Mesenchymal stem cell (in vitro differentiated cells and primary cell): Measurements from ENCODE around the gene PRKD1.

Experiments used
- DNase-seq: peaks from one replicate; pipeline ENCODE4 v3.0.0-alpha.2; 2013
- H2AFZ ChIP-seq: one replicate; pipeline ENCODE4 v1.6.1; 2013; ENCODE audit warnings: low read depth, mild to moderate bottlenecking, control low read depth, inconsistent platforms, low read length, moderate library complexity
- H2AK5ac ChIP-seq: 2 replicates; pipeline ENCODE4 v1.6.1; 2013; ENCODE audit warnings: low read length, moderate library complexity, mild to moderate bottlenecking, inconsistent platforms; ENCODE audit not compliant: severe bottlenecking
- H2BK120ac ChIP-seq: one replicate; pipeline ENCODE4 v1.6.1; 2013; ENCODE audit warnings: low read depth, mild to moderate bottlenecking, inconsistent platforms, low read length, moderate library complexity
- H2BK12ac ChIP-seq, 2 experiments: one replicate each; pipeline ENCODE4 v1.6.1; 2013; ENCODE audit warnings: inconsistent platforms in 2 of 2, low read length in 2 of 2, mild to moderate bottlenecking in 2 of 2, moderate library complexity in 2 of 2, control low read depth in 1 of 2
- H2BK15ac ChIP-seq: one replicate; pipeline ENCODE4 v1.6.1; 2013; ENCODE audit warnings: mild to moderate bottlenecking, low read depth, inconsistent platforms; ENCODE audit not compliant: poor library complexity, severe bottlenecking
- H2BK5ac ChIP-seq: 2 replicates; pipeline ENCODE4 v1.6.1; 2013; ENCODE audit warnings: low read depth, mild to moderate bottlenecking, low read length, control low read depth, inconsistent platforms; ENCODE audit not compliant: poor library complexity, severe bottlenecking
- H3K14ac ChIP-seq, 2 experiments: one replicate each; pipeline ENCODE4 v1.6.1; 2013; ENCODE audit warnings: inconsistent platforms in 2 of 2, low read length in 2 of 2, control low read depth in 1 of 2, mild to moderate bottlenecking in 1 of 2, moderate library complexity in 1 of 2
- H3K18ac ChIP-seq, 2 experiments: one replicate each; pipeline ENCODE4 v1.6.1; 2013; ENCODE audit warnings: inconsistent platforms in 2 of 2, low read length in 2 of 2, control low read depth in 1 of 2, low read depth in 1 of 2, mild to moderate bottlenecking in 1 of 2
- H3K23ac ChIP-seq, 2 experiments: one replicate each; pipeline ENCODE4 v1.6.1; 2013; ENCODE audit warnings: inconsistent platforms in 2 of 2, low read length in 2 of 2, mild to moderate bottlenecking in 2 of 2, moderate library complexity in 2 of 2, control low read depth in 1 of 2
- H3K27ac ChIP-seq: 2 replicates; pipeline ENCODE4 v1.5.1; 2013; ENCODE audit warnings: mild to moderate bottlenecking, moderate library complexity, low read length, control low read depth, inconsistent platforms; ENCODE audit not compliant: poor library complexity, severe bottlenecking
- H3K27me3 ChIP-seq, 2 experiments: 2 replicates each; pipeline versions ENCODE4 v1.6.1 to v1.7.0; 2013; ENCODE audit warnings: low read length in 2 of 2, mild to moderate bottlenecking in 2 of 2, moderate library complexity in 2 of 2, control low read depth in 1 of 2, inconsistent platforms in 1 of 2; ENCODE audit not compliant: control insufficient read depth in 1 of 2, insufficient read depth in 1 of 2
- H3K36me3 ChIP-seq, 2 experiments: 2 replicates each; pipeline versions ENCODE4 v1.6.1 to v1.7.0; 2013; ENCODE audit warnings: low read length in 2 of 2, control low read depth in 1 of 2, inconsistent platforms in 1 of 2, low read depth in 1 of 2, mild to moderate bottlenecking in 1 of 2; ENCODE audit not compliant: insufficient read depth in 2 of 2, control insufficient read depth in 1 of 2
- H3K4ac ChIP-seq, 2 experiments: one replicate each; pipeline ENCODE4 v1.6.1; 2013; ENCODE audit warnings: inconsistent platforms in 2 of 2, low read length in 2 of 2, mild to moderate bottlenecking in 2 of 2, moderate library complexity in 2 of 2, control low read depth in 1 of 2, low read depth in 1 of 2
- H3K4me1 ChIP-seq: 2 replicates; pipeline ENCODE4 v1.6.1; 2013; ENCODE audit warnings: low read depth, low read length, control low read depth; ENCODE audit not compliant: control insufficient read depth, insufficient read depth
- H3K4me2 ChIP-seq: 2 replicates; pipeline ENCODE4 v1.6.1; 2013; ENCODE audit warnings: low read length, mild to moderate bottlenecking, inconsistent platforms; ENCODE audit not compliant: poor library complexity, severe bottlenecking
- H3K4me3 ChIP-seq, 2 experiments: 2 replicates each; pipeline versions ENCODE4 v1.5.1 to v1.7.0; 2013; ENCODE audit warnings: low read length in 2 of 2, mild to moderate bottlenecking in 2 of 2, control low read depth in 1 of 2, low read depth in 1 of 2; ENCODE audit not compliant: insufficient read depth in 1 of 2
- H3K79me1 ChIP-seq: replicated peaks from 2 replicates; pipeline ENCODE4 v1.6.1; 2013; ENCODE audit warnings: mild to moderate bottlenecking, control low read depth, low read length, inconsistent platforms; ENCODE audit not compliant: poor library complexity, severe bottlenecking
- H3K9ac ChIP-seq: 2 replicates; pipeline ENCODE4 v1.7.0; 2013; ENCODE audit warnings: mild to moderate bottlenecking, low read length, moderate library complexity
- H3K9me3 ChIP-seq: 2 replicates; pipeline ENCODE4 v1.7.0; 2013; ENCODE audit warnings: mild to moderate bottlenecking, low read length; ENCODE audit not compliant: control insufficient read depth
- H4K8ac ChIP-seq: one replicate; pipeline ENCODE4 v1.6.1; 2013; ENCODE audit warnings: inconsistent platforms, mild to moderate bottlenecking, low read length, moderate library complexity
- H4K91ac ChIP-seq: one replicate; pipeline ENCODE4 v1.6.1; 2013; ENCODE audit warnings: mild to moderate bottlenecking, low read length, inconsistent platforms
- WGBS: methylation state at CpG from one replicate; pipeline ENCODE4 v1.1.7; 2013; ENCODE audit warnings: mixed read lengths; 5-methylcytosine and 5-hydroxymethylcytosine counted together

Gene PRKD1

DNA sequence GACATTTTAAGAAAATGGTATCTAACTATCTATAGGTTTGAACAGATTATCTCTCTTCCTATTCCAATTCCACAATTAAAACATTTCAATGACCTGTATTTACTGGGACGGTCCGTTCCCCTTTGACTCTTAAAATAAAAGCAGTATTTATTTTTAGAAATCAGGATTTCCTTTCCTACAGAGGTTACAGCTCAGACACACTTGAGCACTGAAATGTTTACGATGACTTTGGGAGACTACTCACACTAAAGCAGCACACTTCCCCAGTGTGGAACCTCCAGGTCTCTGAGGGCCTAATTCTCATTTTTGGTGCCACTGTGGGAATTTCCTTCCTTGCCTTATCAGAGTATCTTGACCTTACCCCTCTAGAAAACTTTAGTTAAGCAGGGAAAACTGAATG is 181.8 kb downstream of the PRKD1 start:
- 57% methylated on average over 3 of the region's 3 CpGs for WGBS
- Histone ChIP-seq H3K14ac (no peak overlapping the region), H4K8ac (no peak overlapping the region), H2AK5ac (no peak overlapping the region), H3K9ac (no peak overlapping the region), H3K27ac (no peak overlapping the region), H3K4ac (no peak overlapping the region), H3K4me3 (no peak overlapping the region), H3K9me3 (no peaks in the 10 kb centered on the region), H2BK120ac (no peak overlapping the region), H3K4me1 (peaks cover 3% of the 10 kb centered on the region), H2BK5ac (no peak overlapping the region), H3K18ac (no peak overlapping the region), H3K36me3 (no peaks in the 10 kb centered on the region), H4K91ac (no peak overlapping the region), H2BK15ac (no peak overlapping the region), H3K23ac (no peak overlapping the region), H2AFZ (no peak overlapping the region), H3K79me1 (peaks cover 5% of the 10 kb centered on the region), H2BK12ac (no peak overlapping the region), H3K4me2 (no peak overlapping the region), H3K27me3 (no peaks in the 10 kb centered on the region)
- DNase-seq, result no peak

DNA sequence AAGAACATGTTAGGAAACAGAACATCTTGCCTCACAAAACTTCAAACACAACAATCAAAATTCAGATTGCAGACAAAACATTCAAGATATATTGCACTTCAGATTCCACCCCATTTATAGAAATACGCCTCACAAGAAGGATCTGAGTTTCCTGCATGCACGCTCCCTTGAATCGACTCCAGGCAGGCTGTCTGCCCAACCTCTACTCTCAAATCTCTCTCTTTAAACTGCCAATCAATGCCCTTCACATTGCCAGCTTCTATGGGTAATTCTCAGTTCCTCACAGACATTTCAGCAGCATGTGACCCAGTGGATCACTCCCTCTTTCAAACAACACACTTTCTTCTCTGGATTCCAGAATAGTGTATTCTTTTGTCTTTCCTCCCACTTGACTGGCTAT is 184.1 kb downstream of the PRKD1 start:
- H4K8ac ChIP-seq, result no peak overlapping the region
- H3K14ac ChIP-seq, result no peak overlapping the region
- H2AK5ac ChIP-seq, result no peak overlapping the region
- H3K23ac ChIP-seq, result no peak overlapping the region
- no peak overlapping the region for H2AFZ ChIP-seq
- H4K91ac ChIP-seq, result no peak overlapping the region
- H3K4me2 ChIP-seq, result no peak overlapping the region
- H2BK12ac ChIP-seq, result no peak overlapping the region
- peak overlapping the region in 1 of 2 experiments; percentile 14 for H3K18ac ChIP-seq
- no peak overlapping the region for H2BK15ac ChIP-seq
- H3K9me3 ChIP-seq, result no peaks in the 10 kb centered on the region
- no peak overlapping the region for H3K4me3 ChIP-seq
- H3K9ac ChIP-seq, result no peak overlapping the region
- no peaks in the 10 kb centered on the region for H3K36me3 ChIP-seq
- no peak overlapping the region for H2BK5ac ChIP-seq
- H3K27me3 ChIP-seq, result no peaks in the 10 kb centered on the region
- WGBS, result 95% methylated on average over 3 of the region's 3 CpGs
- no peak overlapping the region for H3K27ac ChIP-seq
- peaks cover 5% of the 10 kb centered on the region for H3K79me1 ChIP-seq
- no peak for DNase-seq
- no peak overlapping the region for H3K4ac ChIP-seq
- H2BK120ac ChIP-seq, result no peak overlapping the region
- H3K4me1 ChIP-seq, result no peaks in the 10 kb centered on the region

- Histone ChIP-seq H2BK5ac (no peak overlapping the region), H3K9ac (no peak overlapping the region), H3K4me2 (no peak overlapping the region), H3K79me1 (peaks cover 5% of the 10 kb centered on the region), H3K27ac (no peak overlapping the region), H3K14ac (no peak overlapping the region), H3K4me1 (no peaks in the 10 kb centered on the region), H4K8ac (no peak overlapping the region), H3K4ac (no peak overlapping the region), H3K9me3 (no peaks in the 10 kb centered on the region), H3K4me3 (peak overlapping the region in 1 of 2 experiments; percentile 16), H2AFZ (no peak overlapping the region), H2AK5ac (no peak overlapping the region), H3K23ac (no peak overlapping the region), H2BK12ac (no peak overlapping the region), H2BK15ac (no peak overlapping the region), H3K27me3 (no peaks in the 10 kb centered on the region), H3K36me3 (no peaks in the 10 kb centered on the region), H3K18ac (no peak overlapping the region), H4K91ac (no peak overlapping the region), H2BK120ac (no peak overlapping the region)
- DNase-seq, result peak; percentile 7
- WGBS, result 93% methylated on average over 5 of the region's 5 CpGs
Measured at GRCh38 chr14:29741909-29742401, 185.7 kb downstream of the PRKD1 start.

DNA sequence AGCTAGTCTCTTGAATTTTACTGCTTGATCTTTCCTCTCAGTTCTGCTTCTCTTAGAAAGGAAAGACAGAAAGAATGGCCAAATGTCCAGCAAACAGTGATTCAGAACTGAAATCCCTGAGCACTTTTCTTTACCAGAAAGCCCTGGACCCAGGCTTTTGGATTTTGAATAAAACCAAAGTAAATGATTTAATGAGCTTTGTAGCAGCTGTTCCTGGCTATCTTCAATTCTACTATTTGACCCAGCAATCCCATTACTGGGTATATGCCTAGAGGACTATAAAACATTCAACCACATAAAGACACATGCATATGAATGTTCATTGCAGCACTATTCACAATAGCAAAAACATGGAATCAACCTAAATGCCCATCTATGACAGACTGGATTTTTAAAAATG is 187.2 kb downstream of the PRKD1 start:
- Histone ChIP-seq H3K4me3 (no peak overlapping the region), H2BK15ac (no peak overlapping the region), H3K14ac (no peak overlapping the region), H3K9ac (no peak overlapping the region), H3K79me1 (peaks cover 5% of the 10 kb centered on the region), H2AFZ (no peak overlapping the region), H2AK5ac (no peak overlapping the region), H4K91ac (no peak overlapping the region), H3K4me2 (no peak overlapping the region), H3K9me3 (no peaks in the 10 kb centered on the region), H3K36me3 (no peaks in the 10 kb centered on the region), H2BK5ac (no peak overlapping the region), H2BK120ac (no peak overlapping the region), H2BK12ac (no peak overlapping the region), H3K23ac (no peak overlapping the region), H3K18ac (no peak overlapping the region), H3K4me1 (no peaks in the 10 kb centered on the region), H3K27me3 (no peaks in the 10 kb centered on the region), H4K8ac (no peak overlapping the region), H3K27ac (no peak overlapping the region), H3K4ac (no peak overlapping the region)
- DNase-seq, result no peak
